Astrocyte (in vitro differentiated cells and primary cell): ENCODE results near the gene FXYD5.

ENCODE experiments used
- CTCF ChIP-seq: IDR thresholded peaks from 2 replicates; pipeline ENCODE4 v1.5.1; 2011; ENCODE audit warnings: low read depth, mild to moderate bottlenecking, inconsistent platforms, low read length, moderate library complexity; ENCODE audit not compliant: insufficient read depth
- EZH2 ChIP-seq: IDR thresholded peaks from 2 replicates; pipeline ENCODE4 v1.6.1; 2012; ENCODE audit warnings: mild to moderate bottlenecking, low read length, inconsistent platforms; ENCODE audit not compliant: insufficient read depth

DNA sequence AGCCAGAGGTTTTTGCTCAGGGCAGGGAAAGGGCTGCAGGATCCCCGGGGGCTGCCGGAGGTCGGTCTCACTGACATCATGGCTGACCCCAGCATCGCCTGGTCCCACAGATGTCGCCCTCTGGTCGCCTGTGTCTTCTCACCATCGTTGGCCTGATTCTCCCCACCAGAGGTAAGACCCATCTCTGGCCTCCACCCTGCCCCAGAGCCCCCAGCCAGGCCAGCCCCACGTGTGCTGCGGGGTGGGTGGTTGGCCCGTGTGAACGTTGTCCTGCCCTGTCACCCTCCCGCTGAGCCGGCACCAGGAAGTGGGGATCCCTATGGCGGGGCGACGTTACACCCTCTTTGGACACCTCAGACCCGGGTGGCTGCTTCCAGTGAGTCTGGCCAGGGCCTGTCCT is 906 bp downstream of the FXYD5 start:
- no peak for TF ChIP-seq EZH2
- TF ChIP-seq CTCF = no peak
